ENCODE data around the gene FXYD2. TPM values are rescaled to one million over a fixed set of nuclear protein-coding genes. Genes with fewer than 3 reads are reported as not detected.

Gene FXYD2
- total RNA-seq, 1 experiment from 2014 or later: 1.4 TPM

- TF ChIP-seq, protein P1, sequence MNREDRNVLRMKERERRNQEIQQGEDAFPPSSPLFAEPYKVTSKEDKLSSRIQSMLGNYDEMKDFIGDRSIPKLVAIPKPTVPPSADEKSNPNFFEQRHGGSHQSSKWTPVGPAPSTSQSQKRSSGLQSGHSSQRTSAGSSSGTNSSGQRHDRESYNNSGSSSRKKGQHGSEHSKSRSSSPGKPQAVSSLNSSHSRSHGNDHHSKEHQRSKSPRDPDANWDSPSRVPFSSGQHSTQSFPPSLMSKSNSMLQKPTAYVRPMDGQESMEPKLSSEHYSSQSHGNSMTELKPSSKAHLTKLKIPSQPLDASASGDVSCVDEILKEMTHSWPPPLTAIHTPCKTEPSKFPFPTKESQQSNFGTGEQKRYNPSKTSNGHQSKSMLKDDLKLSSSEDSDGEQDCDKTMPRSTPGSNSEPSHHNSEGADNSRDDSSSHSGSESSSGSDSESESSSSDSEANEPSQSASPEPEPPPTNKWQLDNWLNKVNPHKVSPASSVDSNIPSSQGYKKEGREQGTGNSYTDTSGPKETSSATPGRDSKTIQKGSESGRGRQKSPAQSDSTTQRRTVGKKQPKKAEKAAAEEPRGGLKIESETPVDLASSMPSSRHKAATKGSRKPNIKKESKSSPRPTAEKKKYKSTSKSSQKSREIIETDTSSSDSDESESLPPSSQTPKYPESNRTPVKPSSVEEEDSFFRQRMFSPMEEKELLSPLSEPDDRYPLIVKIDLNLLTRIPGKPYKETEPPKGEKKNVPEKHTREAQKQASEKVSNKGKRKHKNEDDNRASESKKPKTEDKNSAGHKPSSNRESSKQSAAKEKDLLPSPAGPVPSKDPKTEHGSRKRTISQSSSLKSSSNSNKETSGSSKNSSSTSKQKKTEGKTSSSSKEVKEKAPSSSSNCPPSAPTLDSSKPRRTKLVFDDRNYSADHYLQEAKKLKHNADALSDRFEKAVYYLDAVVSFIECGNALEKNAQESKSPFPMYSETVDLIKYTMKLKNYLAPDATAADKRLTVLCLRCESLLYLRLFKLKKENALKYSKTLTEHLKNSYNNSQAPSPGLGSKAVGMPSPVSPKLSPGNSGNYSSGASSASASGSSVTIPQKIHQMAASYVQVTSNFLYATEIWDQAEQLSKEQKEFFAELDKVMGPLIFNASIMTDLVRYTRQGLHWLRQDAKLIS (CRISPR knock-in tag; IDR thresholded peaks at IDR 0.05; ENCODE audit: borderline replicate concordance): no peak
- TF ChIP-seq ZNF532 (CRISPR knock-in tag; IDR thresholded peaks at IDR 0.05; ENCODE audit: borderline replicate concordance): no peak
- no peak for TF ChIP-seq ESRRA (CRISPR knock-in tag; IDR thresholded peaks at IDR 0.05; ENCODE audit: borderline replicate concordance)
- TF ChIP-seq ATF6 (CRISPR knock-in tag; IDR thresholded peaks at IDR 0.05): no peak
- no peak for TF ChIP-seq RORB (CRISPR knock-in tag; IDR thresholded peaks at IDR 0.05)
- TF ChIP-seq MYBL2 (CRISPR knock-in tag; IDR thresholded peaks at IDR 0.05): no peak
- TF ChIP-seq CREM (CRISPR knock-in tag; IDR thresholded peaks at IDR 0.05): no peak
- TF ChIP-seq ZNF232 (CRISPR knock-in tag; IDR thresholded peaks at IDR 0.05): no peak
- no peak for TF ChIP-seq E2F4 (CRISPR knock-in tag; IDR thresholded peaks at IDR 0.05; ENCODE audit: borderline replicate concordance, low read depth)
Observed at GRCh38 chr11:117833401-117833891, 8.9 kb upstream of the FXYD2 start (continued).

GRCh38 chr11:117832511-117832910, 8.0 kb upstream of the FXYD2 start:
- peaks cover 17% of the 10 kb centered on the region for H3K4me1 Mint-ChIP-seq
- peaks cover 2% of the 10 kb centered on the region; the same call in 1 of the 2 replicates for H3K27me3 Mint-ChIP-seq (ENCODE audit: low read depth)
- ATAC-seq: no peak
- ChIA-PET CTCF (interaction anchor here (0.7 to 3.3 kb wide), 5 partner anchors 13 to 114 kb away, joined by 3 to 23 read pairs (median 6); no protein-coding TSS in a partner anchor), POLR2A (no interaction called here)
- H3K4me3 Mint-ChIP-seq: no peak overlapping the region
- no peaks in the 10 kb centered on the region for H3K9me3 Mint-ChIP-seq
- DNase-seq (ENCODE audit: low spot score): no peak
- no peaks in the 10 kb centered on the region for H3K36me3 Mint-ChIP-seq
- H3K27ac Mint-ChIP-seq: no peak overlapping the region
- TF ChIP-seq STAT6 (CRISPR knock-in tag; conservative IDR thresholded peaks at IDR 0.05; ENCODE audit: low read depth) (no peak), MXD4 (CRISPR knock-in tag; IDR thresholded peaks at IDR 0.05; ENCODE audit: borderline replicate concordance) (no peak), FOXJ3 (CRISPR knock-in tag; IDR thresholded peaks at IDR 0.05; ENCODE audit: borderline replicate concordance) (no peak), NFATC4 (CRISPR knock-in tag; IDR thresholded peaks at IDR 0.05) (no peak), IRF1 (CRISPR knock-in tag; IDR thresholded peaks at IDR 0.05) (no peak), ZNF396 (CRISPR knock-in tag; IDR thresholded peaks at IDR 0.05; ENCODE audit: borderline replicate concordance) (no peak)
- TF ChIP-seq, protein P2, sequence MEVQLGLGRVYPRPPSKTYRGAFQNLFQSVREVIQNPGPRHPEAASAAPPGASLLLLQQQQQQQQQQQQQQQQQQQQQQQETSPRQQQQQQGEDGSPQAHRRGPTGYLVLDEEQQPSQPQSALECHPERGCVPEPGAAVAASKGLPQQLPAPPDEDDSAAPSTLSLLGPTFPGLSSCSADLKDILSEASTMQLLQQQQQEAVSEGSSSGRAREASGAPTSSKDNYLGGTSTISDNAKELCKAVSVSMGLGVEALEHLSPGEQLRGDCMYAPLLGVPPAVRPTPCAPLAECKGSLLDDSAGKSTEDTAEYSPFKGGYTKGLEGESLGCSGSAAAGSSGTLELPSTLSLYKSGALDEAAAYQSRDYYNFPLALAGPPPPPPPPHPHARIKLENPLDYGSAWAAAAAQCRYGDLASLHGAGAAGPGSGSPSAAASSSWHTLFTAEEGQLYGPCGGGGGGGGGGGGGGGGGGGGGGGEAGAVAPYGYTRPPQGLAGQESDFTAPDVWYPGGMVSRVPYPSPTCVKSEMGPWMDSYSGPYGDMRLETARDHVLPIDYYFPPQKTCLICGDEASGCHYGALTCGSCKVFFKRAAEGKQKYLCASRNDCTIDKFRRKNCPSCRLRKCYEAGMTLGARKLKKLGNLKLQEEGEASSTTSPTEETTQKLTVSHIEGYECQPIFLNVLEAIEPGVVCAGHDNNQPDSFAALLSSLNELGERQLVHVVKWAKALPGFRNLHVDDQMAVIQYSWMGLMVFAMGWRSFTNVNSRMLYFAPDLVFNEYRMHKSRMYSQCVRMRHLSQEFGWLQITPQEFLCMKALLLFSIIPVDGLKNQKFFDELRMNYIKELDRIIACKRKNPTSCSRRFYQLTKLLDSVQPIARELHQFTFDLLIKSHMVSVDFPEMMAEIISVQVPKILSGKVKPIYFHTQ (CRISPR knock-in tag; IDR thresholded peaks at IDR 0.05): no peak

Data from WTC11 (cell line).